Psoas muscle (tissue), 8 donors: Measurements from ENCODE around the gene ITFG2. TPM values are rescaled to one million over a fixed set of nuclear protein-coding genes. Genes with fewer than 3 reads are reported as not detected.

Experiments used
- ATAC-seq, 4 donors: fragments of 200-7000 bp; cut with Tn5 transposase; one replicate each; pipeline ENCODE4 v1.9.1; 2020; ENCODE audit warnings: moderate library complexity in 3 of 4, mild to moderate bottlenecking in 2 of 4
- DNase-seq, 2 donors: peaks; one replicate each; pipeline ENCODE4 v3.0.0-alpha.2; 2020
- H3K27ac ChIP-seq: fragments of 200-600 bp; one replicate; pipeline ENCODE4 v1.8.0; 2022
- H3K27me3 ChIP-seq, 3 donors: fragments of 200-600 bp in 1 of 3; one replicate each; pipeline versions ENCODE4 v1.6.1 to v1.8.0; 2013 to 2022; ENCODE audit warnings: low read length in 2 of 3, mild to moderate bottlenecking in 2 of 3, moderate library complexity in 1 of 3; ENCODE audit not compliant: insufficient read depth in 3 of 3
- H3K36me3 ChIP-seq, 2 donors: fragments of 200-600 bp in 1 of 2; one replicate each; pipeline versions ENCODE4 v1.6.1 to v1.8.0; 2013 to 2022; ENCODE audit warnings: low read depth in 1 of 2, mild to moderate bottlenecking in 1 of 2, moderate library complexity in 1 of 2; ENCODE audit not compliant: insufficient read depth in 1 of 2
- H3K4me1 ChIP-seq: fragments of 200-600 bp; one replicate; pipeline ENCODE4 v1.8.0; 2022
- H3K4me3 ChIP-seq: fragments of 200-600 bp; one replicate; pipeline ENCODE4 v1.8.0; 2022; ENCODE audit warnings: mild to moderate bottlenecking
- H3K9me3 ChIP-seq: fragments of 200-600 bp; one replicate; pipeline ENCODE4 v1.8.0; 2022
- CTCF ChIP-seq: fragments of 200-600 bp; IDR thresholded peaks from one replicate; pipeline ENCODE4 v1.8.0; 2022; ENCODE audit warnings: antibody characterized with exemption
- WGBS, 3 donors: extraction: QIAGEN DNeasy Blood & Tissue Kit; methylation state at CpG; one replicate each; pipeline versions ENCODE4 v1.1.6 to v1.1.7; 2013; 5-methylcytosine and 5-hydroxymethylcytosine counted together
- intact Hi-C, 2 donors: fragments of 100-400 bp; cut with DNase I; formaldehyde crosslinking; loops; one replicate each; pipeline versions ENCODE4 v1.11.0 to v1.14.2; 2022
- long read RNA-seq, 2 donors: library from polyadenylated mRNA; unstranded; transcript quantifications; one replicate each; pipeline ENCODE4 v2.0.0, GENCODE V29; 2021
- polyA plus RNA-seq, 3 donors: library from polyadenylated mRNA; stranded (reverse); fragments of 200-250 nt; gene quantifications; one replicate each; pipeline ENCODE4 v1.2.3, GENCODE V29; 2013
- total RNA-seq, 4 donors: library from RNA; stranded (reverse); fragmentation: NEBNext Ultra II Directional in 2 of 4; extraction: Animal tissue kit (Norgen Biotek cat#: 25700) in 2 of 4; gene quantifications; one replicate each; pipeline versions ENCODE4 v1.2.1 to v1.2.4, GENCODE V29; 2021 to 2023
- donor health status: healthy with polysubstance abuse.
- donor health status: DM: no; HTN: no; CAD: no; lungs with moderate emphysema.
- donor health status: Bipolar disorder and iron deficiency.
- donor health status: healthy.
- donor health status: DM: yes; HTN: yes; CAD: no.
- donor health status: DM: no; HTN: no; CAD: no.
- donor health status: DM: no; HTN: no; CAD: no.
- donor health status: DM: yes; HTN: yes; CAD: no.

The ITFG2 gene
- total RNA-seq (10 to 100 TPM in 2 of 4 donors, 1 to 10 TPM in 2; 5.1 to 12.0 (median 9.3) TPM), polyA plus RNA-seq (10 to 100 TPM in 1 of 3 donors, 1 to 10 TPM in 2; 7.8 to 12.8 (median 8.8) TPM)
- long read RNA-seq, donor 1, partial matches to known transcripts: 1 of 6 reads
- long read RNA-seq, donor 1, other reads (novel, unspliced or antisense): 3 of 6 reads
- long read RNA-seq, donor 2, transcript ITFG2-201 (12 exons, 2,361 nt): major isoform, 15 of 33 reads
- long read RNA-seq, donor 2, partial matches to known transcripts: 6 of 33 reads
- long read RNA-seq, donor 2, other reads (novel, unspliced or antisense): 12 of 33 reads

- no peaks in the 10 kb centered on the region for H3K27me3 ChIP-seq
- peaks cover 15% of the 10 kb centered on the region for H3K4me1 ChIP-seq
- H3K9me3 ChIP-seq: no peaks in the 10 kb centered on the region
- 0 to 1% (median 0%) methylated on average over 48 of the region's 48 CpGs for WGBS, 3 donors
- intact Hi-C loops: no loop called here
- TF ChIP-seq CTCF: no peak
- H3K27ac ChIP-seq: peak within 1 kb of the TSS; percentile 94
- H3K36me3 ChIP-seq: peaks cover 0 to 17% of the 10 kb centered on the region in 2 donors
- peak; percentile 98 to 99 for DNase-seq
- peak; percentile 95 to 98 (median 96) for ATAC-seq
- H3K4me3 ChIP-seq: peak within 1 kb of the TSS; percentile 81
Observed at GRCh38 chr12:2812290-2813213, at the start of gene ITFG2. TSS of gene ITFG2 (plus strand) at chr12:2812668. CDS start at chr12:2812761, 93 bp downstream.

- no peak for TF ChIP-seq CTCF
- no peaks in the 10 kb centered on the region for H3K27me3 ChIP-seq
- intact Hi-C loops: no loop called here
- peaks cover 0 to 3% of the 10 kb centered on the region in 2 donors for H3K36me3 ChIP-seq
- H3K9me3 ChIP-seq: no peaks in the 10 kb centered on the region
- H3K4me1 ChIP-seq: no peaks in the 10 kb centered on the region
- ATAC-seq (no peak), DNase-seq (no peak)
- H3K4me3 ChIP-seq: no peak overlapping the region
- no peak overlapping the region for H3K27ac ChIP-seq
Observed at GRCh38 chr12:2764398-2764797, 48.1 kb upstream of the ITFG2 start.

GRCh38 chr12:2765052-2765451 lies 47.4 kb upstream of the ITFG2 start:
- no peak for TF ChIP-seq CTCF
- ATAC-seq: no peak
- 82 to 87% (median 84%) methylated on average over 4 of the region's 4 CpGs for WGBS, 3 donors

GRCh38 chr12:2765608-2766007 lies 46.9 kb upstream of the ITFG2 start:
- no peaks in the 10 kb centered on the region for H3K4me1 ChIP-seq
- peaks cover 0 to 3% of the 10 kb centered on the region in 2 donors for H3K36me3 ChIP-seq
- no peaks in the 10 kb centered on the region for H3K27me3 ChIP-seq
- DNase-seq: no peak
- TF ChIP-seq CTCF: no peak
- ATAC-seq: no peak
- H3K27ac ChIP-seq: no peak overlapping the region
- no peaks in the 10 kb centered on the region for H3K9me3 ChIP-seq
- H3K4me3 ChIP-seq: no peak overlapping the region
- 84 to 89% (median 86%) methylated on average over 6 of the region's 6 CpGs for WGBS, 3 donors
- intact Hi-C loops: no loop called here

More at GRCh38 chr12:2765052-2765451, 47.4 kb upstream of the ITFG2 start:
- Histone ChIP-seq H3K27me3 (no peaks in the 10 kb centered on the region), H3K4me1 (no peaks in the 10 kb centered on the region), H3K9me3 (no peaks in the 10 kb centered on the region), H3K36me3 (peaks cover 0 to 3% of the 10 kb centered on the region in 2 donors), H3K27ac (no peak overlapping the region), H3K4me3 (no peak overlapping the region)
- intact Hi-C loops: no loop called here
- DNase-seq: no peak
